OCI-LY1 (cell line): ENCODE data around the gene ATP6V0B.
A peak's percentile ranks its signal among the peaks of the same experiment; 100 is the strongest.

Experiments used
- H2AFZ ChIP-seq: fragments of 200-600 bp; sonication (generic), shearing (Covaris generic); 2 replicates; pipeline ENCODE4 v1.6.0; 2014; ENCODE audit warnings: antibody characterized with exemption, mild to moderate bottlenecking, low read length
- H3F3A ChIP-seq: fragments of 200-600 bp; sonication (generic), shearing (Covaris generic); 2 replicates; pipeline ENCODE4 v1.6.0; 2014; ENCODE audit warnings: mild to moderate bottlenecking, antibody characterized with exemption, low read length, moderate library complexity; ENCODE audit not compliant: insufficient read depth
- H3K27ac ChIP-seq: fragments of 200-600 bp; sonication (generic); 2 replicates; pipeline ENCODE4 v1.5.1; 2014; ENCODE audit warnings: low read length, mixed run types, mild to moderate bottlenecking, low read depth; ENCODE audit not compliant: poor library complexity, severe bottlenecking
- H3K27me3 ChIP-seq: fragments of 200-600 bp; sonication (generic); 2 replicates; pipeline ENCODE4 v1.6.0; 2014; ENCODE audit warnings: antibody characterized with exemption, mild to moderate bottlenecking, low read length, moderate library complexity; ENCODE audit not compliant: insufficient read depth
- H3K36me3 ChIP-seq: fragments of 200-600 bp; sonication (generic); 2 replicates; pipeline ENCODE4 v1.6.1; 2014; ENCODE audit warnings: mild to moderate bottlenecking, antibody characterized with exemption, low read length, moderate library complexity, mixed read lengths; ENCODE audit not compliant: insufficient read depth
- H3K4me1 ChIP-seq: fragments of 200-600 bp; sonication (generic); 2 replicates; pipeline ENCODE4 v1.5.1; 2014; ENCODE audit warnings: mild to moderate bottlenecking, low read length, moderate library complexity; ENCODE audit not compliant: insufficient read depth, severe bottlenecking
- H3K4me2 ChIP-seq: fragments of 200-600 bp; sonication (generic), shearing (Covaris generic); 2 replicates; pipeline ENCODE4 v1.6.1; 2014; ENCODE audit warnings: low read length
- H3K4me3 ChIP-seq: fragments of 200-600 bp; sonication (generic); 2 replicates; pipeline ENCODE4 v1.5.1; 2014; ENCODE audit warnings: low read length, low read depth, mild to moderate bottlenecking, mixed read lengths; ENCODE audit not compliant: poor library complexity, severe bottlenecking
- H3K79me2 ChIP-seq: fragments of 200-600 bp; shearing (Covaris generic); 2 replicates; pipeline ENCODE4 v1.6.1; 2016; ENCODE audit warnings: mixed run types, low read length, mixed read lengths; ENCODE audit not compliant: insufficient read depth
- H3K9ac ChIP-seq: fragments of 200-600 bp; sonication (generic), shearing (Covaris generic); 2 replicates; pipeline ENCODE4 v1.6.1; 2014; ENCODE audit warnings: mild to moderate bottlenecking, low read length, mixed read lengths
- H3K9me2 ChIP-seq: fragments of 200-600 bp; sonication (generic), shearing (Covaris generic); 2 replicates; pipeline ENCODE4 v1.6.1; 2014; ENCODE audit warnings: low read depth, mild to moderate bottlenecking, low read length, mixed read lengths
- H3K9me3 ChIP-seq: fragments of 200-600 bp; shearing (Covaris generic); 2 replicates; pipeline ENCODE4 v1.6.1; 2014; ENCODE audit warnings: low read length, mixed read lengths
- H4K20me1 ChIP-seq: fragments of 200-600 bp; sonication (generic), shearing (Covaris generic); 2 replicates; pipeline ENCODE4 v1.6.0; 2016; ENCODE audit warnings: mild to moderate bottlenecking, low read length; ENCODE audit not compliant: insufficient read depth
- CTCF ChIP-seq: fragments of 200-600 bp; sonication (generic), shearing (Covaris generic); IDR thresholded peaks from 2 replicates; pipeline ENCODE4 v1.5.1; 2017; ENCODE audit warnings: mild to moderate bottlenecking, antibody characterized with exemption, low read length, moderate library complexity, mixed read lengths
- EZH2 ChIP-seq: fragments of 200-600 bp; sonication (generic), shearing (Covaris generic); IDR thresholded peaks from 2 replicates; pipeline ENCODE4 v1.8.0; 2017; ENCODE audit warnings: borderline replicate concordance, mixed run types, mild to moderate bottlenecking, antibody characterized with exemption, low read length, moderate library complexity, mixed read lengths

The ATP6V0B gene

GRCh38 chr1:43979528-43980254 is 4.9 kb downstream of the ATP6V0B start:
- peak overlapping the region; percentile 52 for H3K4me2 ChIP-seq
- no peaks in the 10 kb centered on the region for H3K9me2 ChIP-seq
- no peaks in the 10 kb centered on the region for H4K20me1 ChIP-seq
- H3K9ac ChIP-seq: peak overlapping the region; percentile 37; the same call in 1 of the 2 replicates
- H3K4me1 ChIP-seq: peaks cover 32% of the 10 kb centered on the region
- TF ChIP-seq CTCF (no peak), EZH2 (no peak)
- peaks cover 31% of the 10 kb centered on the region for H3K36me3 ChIP-seq
- H3K27me3 ChIP-seq: 0 out of 2 replicates have a peak, but pooled peaks cover 8% of the 10 kb centered on the region
- H3F3A ChIP-seq: peaks cover 4% of the 10 kb centered on the region; the same call in 1 of the 2 replicates
- H3K79me2 ChIP-seq: no peaks in the 10 kb centered on the region
- H3K9me3 ChIP-seq: no peaks in the 10 kb centered on the region
- peak overlapping the region; percentile 56 for H3K4me3 ChIP-seq
- H2AFZ ChIP-seq: no peak overlapping the region
- no peak overlapping the region for H3K27ac ChIP-seq

GRCh38 chr1:43980255-43981134 is 5.7 kb downstream of the ATP6V0B start:
- H3K27ac ChIP-seq: no peak overlapping the region
- no peaks in the 10 kb centered on the region for H3K9me3 ChIP-seq
- peaks cover 31% of the 10 kb centered on the region for H3K36me3 ChIP-seq
- H4K20me1 ChIP-seq: no peaks in the 10 kb centered on the region
- 0 out of 2 replicates have a peak, but pooled peaks cover 8% of the 10 kb centered on the region for H3K27me3 ChIP-seq
- H2AFZ ChIP-seq: no peak overlapping the region
- H3K9me2 ChIP-seq: no peaks in the 10 kb centered on the region
- no peak overlapping the region; the same call in 1 of the 2 replicates for H3K9ac ChIP-seq
- no peaks in the 10 kb centered on the region for H3K79me2 ChIP-seq
- peaks cover 32% of the 10 kb centered on the region for H3K4me1 ChIP-seq
- H3K4me3 ChIP-seq: peak overlapping the region; percentile 56
- peak overlapping the region; percentile 52; the same call in 1 of the 2 replicates for H3K4me2 ChIP-seq
- H3F3A ChIP-seq: peaks cover 4% of the 10 kb centered on the region; the same call in 1 of the 2 replicates
- TF ChIP-seq CTCF (no peak), EZH2 (no peak)

- peaks cover 4% of the 10 kb centered on the region; the same call in 1 of the 2 replicates for H3F3A ChIP-seq
- H3K9me2 ChIP-seq: no peaks in the 10 kb centered on the region
- 0 out of 2 replicates have a peak, but pooled peaks cover 8% of the 10 kb centered on the region for H3K27me3 ChIP-seq
- peaks cover 26% of the 10 kb centered on the region for H3K36me3 ChIP-seq
- H3K9ac ChIP-seq: no peak overlapping the region
- no peak overlapping the region for H3K4me2 ChIP-seq
- no peaks in the 10 kb centered on the region for H3K79me2 ChIP-seq
- TF ChIP-seq EZH2 (no peak), CTCF (no peak)
- H3K9me3 ChIP-seq: no peaks in the 10 kb centered on the region
- no peaks in the 10 kb centered on the region for H4K20me1 ChIP-seq
- no peak overlapping the region for H2AFZ ChIP-seq
- no peak overlapping the region for H3K4me3 ChIP-seq
- no peak overlapping the region for H3K27ac ChIP-seq
- H3K4me1 ChIP-seq: peaks cover 26% of the 10 kb centered on the region
Measured at GRCh38 chr1:43981135-43981491, 6.4 kb downstream of the ATP6V0B start.
